Ishikawa (cell line): ENCODE measurements around the gene MTX1.
A peak's percentile ranks its signal among the peaks of the same experiment; 100 is the strongest.

Source experiments
- CEBPB ChIP-seq: IDR thresholded peaks from 2 replicates; pipeline ENCODE4 v1.6.1; 2012
- CREB1 ChIP-seq: IDR thresholded peaks from 2 replicates; pipeline ENCODE4 v1.6.1; 2012; ENCODE audit warnings: low read depth
- EGR1 ChIP-seq: IDR thresholded peaks from 2 replicates; pipeline ENCODE4 v1.6.1; 2012
- EP300 ChIP-seq: IDR thresholded peaks from 2 replicates; pipeline ENCODE4 v1.6.1; 2012; ENCODE audit warnings: borderline replicate concordance
- FOXM1 ChIP-seq: IDR thresholded peaks from 2 replicates; pipeline ENCODE4 v1.6.1; 2012; ENCODE audit warnings: low read depth, borderline replicate concordance
- MAX ChIP-seq: IDR thresholded peaks from 2 replicates; pipeline ENCODE4 v1.6.1; 2012
- NFIC ChIP-seq: IDR thresholded peaks from 2 replicates; pipeline ENCODE4 v1.6.1; 2012
- RAD21 ChIP-seq: IDR thresholded peaks from 2 replicates; pipeline ENCODE4 v1.6.1; 2012; ENCODE audit warnings: low read depth
- TAF1 ChIP-seq: IDR thresholded peaks from 2 replicates; pipeline ENCODE4 v1.6.1; 2012; ENCODE audit warnings: low read depth, mild to moderate bottlenecking
- TCF12 ChIP-seq: IDR thresholded peaks from 2 replicates; pipeline ENCODE4 v1.6.1; 2012; ENCODE audit warnings: low read depth
- TEAD4 ChIP-seq: IDR thresholded peaks from 2 replicates; pipeline ENCODE4 v1.6.1; 2012
- YY1 ChIP-seq: IDR thresholded peaks from 2 replicates; pipeline ENCODE4 v1.6.1; 2012; ENCODE audit warnings: low read depth
- ZBTB7A ChIP-seq: IDR thresholded peaks from 2 replicates; pipeline ENCODE4 v1.6.1; 2012; ENCODE audit warnings: low read depth
- TF ChIP-seq, protein P1 (sequence below): IDR thresholded peaks from 2 replicates; pipeline ENCODE4 v1.6.1; 2012
- TF ChIP-seq, protein P2 (sequence below): IDR thresholded peaks from 2 replicates; pipeline ENCODE4 v1.6.1; 2012; ENCODE audit warnings: low read depth, mild to moderate bottlenecking

Gene MTX1

GRCh38 chr1:155226188-155226909, 17.9 kb downstream of the MTX1 start:
- TF ChIP-seq YY1 (no peak), RAD21 (peak; percentile 39)

GRCh38 chr1:155226910-155227260, 18.4 kb downstream of the MTX1 start:
- TF ChIP-seq NFIC (no peak), TEAD4 (no peak), EGR1 (no peak), TAF1 (no peak), MAX (peak; percentile 96), YY1 (0 out of 2 replicates have a peak, but pooled peaks have one; percentile 15), TCF12 (0 out of 2 replicates have a peak, but pooled peaks have one; percentile 20)
- TF ChIP-seq, protein P1, sequence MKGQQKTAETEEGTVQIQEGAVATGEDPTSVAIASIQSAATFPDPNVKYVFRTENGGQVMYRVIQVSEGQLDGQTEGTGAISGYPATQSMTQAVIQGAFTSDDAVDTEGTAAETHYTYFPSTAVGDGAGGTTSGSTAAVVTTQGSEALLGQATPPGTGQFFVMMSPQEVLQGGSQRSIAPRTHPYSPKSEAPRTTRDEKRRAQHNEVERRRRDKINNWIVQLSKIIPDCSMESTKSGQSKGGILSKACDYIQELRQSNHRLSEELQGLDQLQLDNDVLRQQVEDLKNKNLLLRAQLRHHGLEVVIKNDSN: peak; percentile 34

DNA sequence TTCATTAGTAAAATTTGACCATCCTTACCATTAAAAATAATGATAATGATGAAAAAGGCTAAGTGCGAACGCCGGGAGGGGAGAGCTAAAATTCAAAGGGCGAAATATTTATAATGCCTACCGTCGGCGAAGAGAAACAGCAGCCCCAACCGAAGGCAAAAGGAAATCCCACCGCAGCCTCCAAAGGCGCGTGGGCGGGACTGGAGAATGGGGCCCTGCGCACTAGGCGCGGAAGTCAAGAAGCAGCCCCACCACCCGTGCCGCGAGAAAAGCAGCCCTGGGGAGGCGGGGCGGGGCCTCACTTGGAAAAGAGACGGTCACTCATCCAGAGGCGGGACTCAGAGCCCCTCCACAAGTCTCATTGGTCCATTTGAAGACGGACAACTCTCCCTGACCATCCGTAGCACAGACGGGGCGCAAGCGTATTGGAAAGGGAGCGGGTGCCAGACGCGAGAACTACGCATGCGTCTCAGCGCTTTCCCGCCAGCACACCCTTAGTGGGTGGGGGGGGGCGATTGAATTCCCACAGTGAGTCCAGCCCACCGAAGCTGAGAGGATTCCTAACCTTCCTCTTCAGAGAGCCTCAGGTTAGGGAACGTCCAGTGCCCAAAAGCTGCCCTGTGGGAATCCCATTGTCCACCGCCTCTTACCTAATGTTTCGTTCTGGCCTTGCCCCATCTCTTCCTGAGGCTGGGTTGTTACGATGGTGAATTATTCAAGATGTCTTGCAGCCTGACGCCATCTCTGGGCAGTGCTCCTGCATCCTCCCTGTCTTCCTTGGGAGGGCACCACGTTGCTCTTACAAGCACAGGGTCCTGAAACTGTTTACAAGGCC, 19.0 kb downstream of the MTX1 start:
- TF ChIP-seq EP300 (no peak), TCF12 (0 out of 2 replicates have a peak, but pooled peaks have one; percentile 22), FOXM1 (no peak), TEAD4 (0 out of 2 replicates have a peak, but pooled peaks have one; percentile 16), RAD21 (no peak), ZBTB7A (0 out of 2 replicates have a peak, but pooled peaks have one; percentile 38), TAF1 (peak; percentile 76), MAX (peak; percentile 87; the same call in 1 of the 2 replicates), CREB1 (0 out of 2 replicates have a peak, but pooled peaks have one; percentile 24), EGR1 (peak; percentile 94)

DNA sequence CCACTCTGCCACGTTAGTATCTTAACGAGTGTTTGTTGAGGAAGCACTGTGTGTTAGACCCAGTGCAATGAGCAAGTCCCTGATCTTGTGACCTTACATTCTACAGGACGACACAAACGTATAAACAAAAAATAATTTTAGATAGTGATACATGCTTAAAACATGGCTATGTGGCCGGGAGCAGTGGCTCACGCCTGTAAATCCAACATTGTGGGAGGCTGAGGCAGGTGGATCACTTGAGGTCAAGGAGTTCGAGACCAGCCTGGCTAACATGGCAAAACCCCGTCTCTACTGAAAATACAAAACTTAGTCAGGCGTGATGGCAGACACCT, 19.6 kb downstream of the MTX1 start:
- TF ChIP-seq TAF1: no peak
- TF ChIP-seq, protein P2, sequence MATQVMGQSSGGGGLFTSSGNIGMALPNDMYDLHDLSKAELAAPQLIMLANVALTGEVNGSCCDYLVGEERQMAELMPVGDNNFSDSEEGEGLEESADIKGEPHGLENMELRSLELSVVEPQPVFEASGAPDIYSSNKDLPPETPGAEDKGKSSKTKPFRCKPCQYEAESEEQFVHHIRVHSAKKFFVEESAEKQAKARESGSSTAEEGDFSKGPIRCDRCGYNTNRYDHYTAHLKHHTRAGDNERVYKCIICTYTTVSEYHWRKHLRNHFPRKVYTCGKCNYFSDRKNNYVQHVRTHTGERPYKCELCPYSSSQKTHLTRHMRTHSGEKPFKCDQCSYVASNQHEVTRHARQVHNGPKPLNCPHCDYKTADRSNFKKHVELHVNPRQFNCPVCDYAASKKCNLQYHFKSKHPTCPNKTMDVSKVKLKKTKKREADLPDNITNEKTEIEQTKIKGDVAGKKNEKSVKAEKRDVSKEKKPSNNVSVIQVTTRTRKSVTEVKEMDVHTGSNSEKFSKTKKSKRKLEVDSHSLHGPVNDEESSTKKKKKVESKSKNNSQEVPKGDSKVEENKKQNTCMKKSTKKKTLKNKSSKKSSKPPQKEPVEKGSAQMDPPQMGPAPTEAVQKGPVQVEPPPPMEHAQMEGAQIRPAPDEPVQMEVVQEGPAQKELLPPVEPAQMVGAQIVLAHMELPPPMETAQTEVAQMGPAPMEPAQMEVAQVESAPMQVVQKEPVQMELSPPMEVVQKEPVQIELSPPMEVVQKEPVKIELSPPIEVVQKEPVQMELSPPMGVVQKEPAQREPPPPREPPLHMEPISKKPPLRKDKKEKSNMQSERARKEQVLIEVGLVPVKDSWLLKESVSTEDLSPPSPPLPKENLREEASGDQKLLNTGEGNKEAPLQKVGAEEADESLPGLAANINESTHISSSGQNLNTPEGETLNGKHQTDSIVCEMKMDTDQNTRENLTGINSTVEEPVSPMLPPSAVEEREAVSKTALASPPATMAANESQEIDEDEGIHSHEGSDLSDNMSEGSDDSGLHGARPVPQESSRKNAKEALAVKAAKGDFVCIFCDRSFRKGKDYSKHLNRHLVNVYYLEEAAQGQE: no peak
- no peak for TF ChIP-seq MAX
- no peak for TF ChIP-seq NFIC
- no peak for TF ChIP-seq RAD21
- TF ChIP-seq EGR1: no peak
- no peak for TF ChIP-seq ZBTB7A
- TF ChIP-seq FOXM1: no peak
- TF ChIP-seq YY1: no peak
- no peak for TF ChIP-seq CEBPB
- TF ChIP-seq CREB1: no peak
- no peak for TF ChIP-seq TEAD4
- TF ChIP-seq, protein P1: no peak
- TF ChIP-seq TCF12: no peak
- no peak for TF ChIP-seq EP300

- no peak for TF ChIP-seq CREB1
- no peak for TF ChIP-seq CEBPB
- TF ChIP-seq, protein P2: no peak
- no peak for TF ChIP-seq NFIC
- no peak for TF ChIP-seq MAX
- no peak for TF ChIP-seq RAD21
- TF ChIP-seq, protein P1: no peak
- no peak for TF ChIP-seq FOXM1
- no peak for TF ChIP-seq ZBTB7A
- TF ChIP-seq EGR1: no peak
- no peak for TF ChIP-seq TAF1
- TF ChIP-seq TEAD4: no peak
- TF ChIP-seq TCF12: no peak
- no peak for TF ChIP-seq EP300
Observed at GRCh38 chr1:155236451-155236850, 28.0 kb downstream of the MTX1 start.
